Epidermal melanocyte (primary cell): ENCODE measurements around the gene RAP1GAP2.
"Not testable (repeated sequence)": the region's sequence is repeated elsewhere in the genome, so short reads cannot be mapped to it uniquely, and the experiment has no call there.

Experiments used
- DNase-seq: peaks from one replicate; pipeline ENCODE4 v3.0.0; 2011; ENCODE audit warnings: low spot score; ENCODE audit not compliant: insufficient read length

Gene RAP1GAP2

GRCh38 chr17:2965621-2966595 is 169.7 kb downstream of the RAP1GAP2 start:
- no peak for DNase-seq

DNA sequence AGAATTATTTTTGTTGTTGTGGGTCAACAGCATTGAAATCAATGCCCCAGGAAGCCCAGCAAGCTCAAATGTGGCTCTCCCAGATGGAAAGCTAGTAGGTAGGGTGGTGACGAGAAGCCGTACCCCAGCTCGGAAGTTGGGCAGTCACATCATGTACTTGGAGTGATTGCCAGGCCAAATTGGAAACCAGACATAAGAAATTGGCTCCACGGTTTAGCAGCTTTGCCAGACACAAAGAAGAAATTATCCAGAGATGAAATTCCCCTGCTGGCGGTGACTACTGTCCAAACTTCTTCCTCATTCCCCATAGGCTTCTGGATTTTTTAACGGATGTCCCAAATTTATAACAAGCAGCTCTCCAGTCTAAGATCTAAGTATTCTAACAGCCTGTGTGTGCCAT is 171.3 kb downstream of the RAP1GAP2 start:
- DNase-seq: no peak

DNA sequence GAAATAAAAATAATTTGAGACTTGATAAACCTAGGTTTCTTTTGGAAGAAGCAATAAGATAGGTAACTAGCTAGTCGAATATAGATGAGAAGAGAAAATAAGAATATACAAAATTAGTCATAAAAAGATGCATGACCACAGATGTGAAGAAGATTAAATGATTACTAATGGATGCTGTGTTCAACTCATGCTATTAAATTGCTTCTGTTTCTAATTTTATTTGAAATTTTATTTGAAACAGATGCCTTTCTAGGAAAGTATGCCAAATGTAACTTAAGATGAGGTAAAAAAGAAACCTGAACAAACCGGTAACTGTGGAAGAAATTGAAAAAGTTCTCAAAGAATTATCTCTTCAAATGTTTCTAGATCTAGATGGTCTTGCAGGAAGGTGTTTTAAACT is 175.6 kb downstream of the RAP1GAP2 start:
- DNase-seq: no peak

- DNase-seq: no peak
These were observed 176.5 kb downstream of the RAP1GAP2 start for GRCh38 chr17:2972749-2973148.

DNA sequence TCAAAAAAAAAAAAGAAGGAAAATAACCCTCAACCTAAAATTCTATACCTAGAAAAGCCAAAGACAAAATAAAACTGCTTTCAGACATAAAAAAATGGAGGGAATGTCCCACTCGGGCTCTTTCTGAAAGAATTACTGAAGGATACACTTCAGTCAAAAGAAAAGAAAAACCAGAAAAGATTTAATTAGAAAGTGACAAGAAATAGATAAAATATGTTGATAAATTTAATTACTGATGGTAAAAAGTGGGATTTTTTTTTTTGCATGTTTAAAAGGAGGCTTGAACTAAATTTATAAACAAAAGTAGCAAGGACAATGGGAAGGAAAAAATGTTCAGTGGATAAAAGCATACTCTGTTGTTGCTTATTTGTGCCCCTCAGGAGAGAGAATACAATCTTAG is 178.1 kb downstream of the RAP1GAP2 start:
- DNase-seq: no peak

DNA sequence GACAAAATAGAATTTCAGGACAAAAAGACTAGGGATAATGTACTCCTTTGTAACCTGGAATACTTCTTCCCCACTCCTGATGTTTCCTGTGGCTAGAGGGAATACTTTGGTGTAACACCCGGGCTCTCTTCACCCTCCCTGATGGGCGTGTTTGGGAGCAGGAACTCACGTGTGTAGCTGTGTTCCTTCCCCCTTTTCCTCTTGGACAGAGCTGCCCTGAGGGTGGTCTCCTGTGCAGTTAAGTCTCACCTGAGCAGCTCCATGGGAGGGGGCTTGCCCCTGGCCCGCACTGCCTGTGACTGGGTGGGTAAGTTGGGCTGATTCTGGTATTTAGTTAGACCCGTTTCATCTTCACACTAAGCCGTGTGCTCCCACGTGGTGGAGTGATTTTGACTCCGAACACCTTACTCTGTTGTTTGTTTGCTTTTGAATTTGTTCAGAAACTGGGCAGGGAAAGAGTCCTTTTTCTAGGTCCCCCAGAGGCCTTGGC is 179.3 kb downstream of the RAP1GAP2 start:
- no peak for DNase-seq

DNA sequence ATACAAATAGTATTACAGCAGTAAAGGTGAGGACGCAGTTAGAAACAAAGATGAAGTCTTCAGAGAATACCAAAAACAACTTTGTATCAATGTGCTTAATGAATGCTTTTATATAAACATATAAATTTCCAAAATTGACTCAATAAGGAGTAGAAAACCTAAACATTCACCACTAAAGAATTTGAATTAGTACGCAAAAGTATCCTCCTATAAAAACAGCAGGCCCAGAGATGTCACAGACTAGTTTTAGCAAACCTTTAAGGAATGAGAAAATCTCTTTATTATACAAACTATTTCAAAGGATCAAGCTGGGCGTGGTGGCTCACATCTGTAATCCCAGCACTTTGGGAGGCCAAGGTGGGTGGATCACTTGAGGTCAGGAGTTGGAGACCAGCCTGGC is 180.9 kb downstream of the RAP1GAP2 start:
- no peak for DNase-seq

DNA sequence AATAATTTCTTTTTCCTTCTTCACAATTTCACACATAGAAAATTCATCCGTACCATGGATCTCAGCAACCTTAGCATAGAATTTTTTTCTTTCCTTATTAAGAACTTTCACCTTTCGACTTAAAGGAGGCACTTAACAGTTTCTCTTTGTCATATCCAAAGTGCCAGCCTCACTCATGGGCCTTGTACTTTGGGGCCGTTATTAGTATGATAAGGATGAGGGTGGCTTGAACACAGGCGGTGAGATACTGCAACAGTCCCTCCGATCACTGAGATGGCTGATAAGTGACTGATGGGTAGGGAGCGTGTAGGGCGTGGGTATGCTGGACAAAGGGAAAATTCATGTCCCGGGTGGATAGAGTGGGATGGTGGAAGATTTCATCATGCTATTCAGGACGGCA is 181.9 kb downstream of the RAP1GAP2 start:
- DNase-seq: no peak

DNA sequence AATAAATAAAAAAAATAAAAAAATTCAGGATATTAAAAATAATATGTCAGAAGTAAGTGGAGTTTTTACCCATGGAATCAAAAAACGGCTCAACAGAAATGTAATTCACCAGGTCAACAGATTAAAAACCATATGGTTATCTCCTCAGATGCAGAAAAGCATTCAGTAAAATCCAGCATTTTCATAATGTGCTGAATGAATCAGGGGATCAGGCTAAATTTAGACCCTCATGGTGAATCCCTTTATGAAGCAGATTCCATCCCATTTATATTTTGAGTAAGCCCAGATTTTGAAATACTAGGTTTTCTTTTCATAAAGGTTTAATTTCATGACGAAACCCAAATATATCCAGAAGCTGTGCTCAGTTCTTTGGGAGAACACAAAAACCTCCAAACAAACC is 182.8 kb downstream of the RAP1GAP2 start:
- DNase-seq: no peak

DNA sequence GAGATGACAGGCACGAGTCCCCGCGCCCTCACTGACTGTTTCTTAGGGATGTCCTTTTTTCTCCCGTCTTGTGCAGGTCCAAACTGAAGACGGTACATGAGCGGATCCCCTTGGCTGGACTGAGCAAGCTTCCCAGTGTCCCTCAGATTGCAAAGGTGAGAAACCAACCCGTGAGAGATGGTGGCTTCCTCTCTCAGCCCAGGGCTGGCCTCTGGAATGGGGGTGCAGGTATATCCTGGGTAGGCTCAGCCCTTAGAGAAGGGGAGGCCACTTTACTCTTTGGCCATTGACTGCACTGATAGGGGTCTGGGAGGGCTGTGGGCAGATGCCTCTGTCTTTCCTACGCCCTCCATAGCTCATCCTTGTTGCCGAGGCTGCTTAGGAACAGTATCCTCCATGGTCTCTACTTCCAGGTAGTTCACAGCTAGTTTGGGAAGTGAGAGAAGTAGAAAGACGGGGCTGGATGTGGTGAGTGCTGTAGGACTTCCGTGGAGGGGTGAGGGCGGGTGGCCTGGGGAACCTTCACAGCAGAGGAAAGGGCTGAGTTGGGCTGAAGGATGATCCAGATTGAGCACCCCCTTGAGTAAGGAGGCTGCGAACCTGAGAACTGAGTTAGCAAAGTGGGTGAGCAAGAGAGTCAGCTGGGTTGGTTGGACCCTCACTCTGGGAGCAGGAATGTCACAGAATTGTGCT is 184.1 kb downstream of the RAP1GAP2 start:
- no peak for DNase-seq

DNA sequence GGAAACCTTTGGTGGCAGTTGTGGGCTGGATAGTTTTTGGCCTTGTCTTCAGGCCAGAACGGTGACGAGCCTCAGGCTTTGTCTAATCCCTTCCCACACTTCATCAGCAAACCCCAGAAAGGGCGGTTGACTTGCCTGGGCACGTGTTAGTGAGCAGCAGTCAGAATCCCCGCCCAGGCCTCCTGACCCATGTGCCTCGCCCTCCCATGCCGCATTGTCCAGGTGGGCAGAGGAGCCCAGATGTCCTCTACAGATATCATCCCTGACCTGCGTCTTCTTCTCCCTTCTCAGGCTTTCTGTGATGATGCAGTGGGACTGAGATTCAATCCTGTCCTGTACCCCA is 184.6 kb downstream of the RAP1GAP2 start:
- no peak for DNase-seq

GRCh38 chr17:2981325-2981724 is 185.1 kb downstream of the RAP1GAP2 start:
- DNase-seq: no peak

GRCh38 chr17:2982854-2983253 is 186.6 kb downstream of the RAP1GAP2 start:
- DNase-seq: peak; percentile 84

GRCh38 chr17:2983255-2983654 is 187.0 kb downstream of the RAP1GAP2 start:
- no peak for DNase-seq

DNA sequence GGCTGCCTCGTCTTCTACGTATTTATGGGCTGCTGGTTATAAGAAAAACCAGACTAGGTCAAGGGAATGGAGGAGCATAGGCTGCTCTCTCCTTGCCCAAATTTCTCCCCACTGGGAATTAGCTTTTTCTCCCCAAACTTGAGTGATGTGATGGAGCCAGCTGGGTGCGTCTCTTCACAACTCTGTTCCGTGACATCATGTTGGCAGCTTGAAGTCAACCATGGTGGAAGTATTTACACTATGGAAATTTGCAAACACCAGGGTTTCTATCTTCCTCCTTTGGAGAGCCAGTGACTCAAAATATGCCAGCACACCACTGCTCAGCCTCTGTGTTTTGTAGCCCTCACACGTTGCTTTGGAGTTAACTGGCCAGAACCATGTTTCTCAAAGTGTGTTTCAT is 189.1 kb downstream of the RAP1GAP2 start:
- DNase-seq: no peak

GRCh38 chr17:2986925-2987324 is 190.7 kb downstream of the RAP1GAP2 start:
- DNase-seq: no peak

GRCh38 chr17:2989396-2989795 is 193.2 kb downstream of the RAP1GAP2 start:
- not testable (repeated sequence) for DNase-seq

GRCh38 chr17:2989855-2990254 is 193.6 kb downstream of the RAP1GAP2 start:
- DNase-seq: no peak

DNA sequence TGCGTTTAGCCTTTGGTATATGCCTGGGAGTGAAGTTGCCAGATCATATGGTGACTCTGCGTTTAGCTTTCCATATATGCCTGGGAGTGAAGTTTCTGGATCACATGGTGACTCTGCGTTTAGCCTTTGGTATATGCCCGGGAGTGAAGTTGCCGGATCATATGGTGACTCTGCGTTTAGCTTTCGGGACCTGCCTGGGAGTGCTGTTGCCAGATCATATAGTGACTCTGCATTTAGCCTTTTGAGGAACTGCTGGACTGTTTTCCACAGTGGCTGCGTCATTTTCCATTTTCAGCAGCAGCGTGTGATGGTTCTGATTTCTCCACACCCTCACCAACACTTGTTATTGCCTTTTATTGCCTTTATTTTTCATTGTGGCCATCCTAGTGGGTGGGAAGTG is 194.2 kb downstream of the RAP1GAP2 start:
- no peak for DNase-seq

DNA sequence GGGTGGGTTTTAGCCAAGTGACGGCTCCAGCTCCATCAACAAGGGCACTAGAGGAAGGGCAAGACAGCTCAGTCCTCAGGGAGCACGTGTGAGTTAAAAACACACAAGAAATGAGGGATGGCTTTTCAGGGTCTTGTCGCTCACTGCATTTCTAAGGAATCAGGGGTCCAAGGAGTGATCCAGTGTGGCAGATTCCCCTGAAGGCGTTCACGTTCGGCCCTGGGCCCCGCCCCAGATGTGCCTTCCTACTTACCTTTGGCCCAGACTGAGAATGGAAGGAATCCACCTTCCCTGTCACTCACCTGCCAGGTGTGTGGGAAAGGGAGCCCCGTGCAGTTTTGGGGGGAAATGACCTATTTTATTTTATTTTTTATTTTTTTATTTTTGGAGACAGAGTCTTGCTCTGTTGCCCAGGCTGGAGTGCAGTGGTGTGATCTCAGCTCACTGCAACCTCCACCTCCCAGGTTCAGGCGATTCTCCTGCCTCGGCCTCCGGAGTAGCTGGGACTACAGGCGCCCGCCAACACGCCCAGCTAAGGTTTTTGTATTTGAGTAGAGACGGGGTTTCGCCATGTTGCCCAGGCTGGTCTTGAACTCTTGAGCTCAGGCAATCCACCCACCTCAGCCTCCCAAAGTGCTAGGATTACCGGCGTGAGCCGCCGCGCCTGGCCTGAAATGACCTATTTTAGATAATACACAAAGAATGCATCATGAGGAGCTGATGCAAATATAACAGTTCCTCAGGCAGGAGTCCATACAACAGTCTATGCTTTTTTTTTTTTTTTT is 195.3 kb downstream of the RAP1GAP2 start:
- DNase-seq: not testable (repeated sequence)

GRCh38 chr17:2994441-2994840 is 198.2 kb downstream of the RAP1GAP2 start:
- no peak for DNase-seq

- no peak for DNase-seq
These were observed 199.1 kb downstream of the RAP1GAP2 start for GRCh38 chr17:2995377-2995776.
